Fibroblast of pulmonary artery (primary cell): Measurements from ENCODE around the gene ABCB8.
"Not testable (repeated sequence)": the region's sequence is repeated elsewhere in the genome, so short reads cannot be mapped to it uniquely, and the experiment has no call there.

Experiments used
- DNase-seq: peaks from one replicate; pipeline ENCODE4 v3.0.0-alpha.2; 2010; ENCODE audit warnings: low read depth
- H3K4me3 ChIP-seq: replicated peaks from 2 replicates; pipeline ENCODE4 v1.5.1; 2011; ENCODE audit warnings: low read depth, mild to moderate bottlenecking, control low read depth, low read length, moderate library complexity
- TF ChIP-seq, protein P1 (sequence below): IDR thresholded peaks from 2 replicates; pipeline ENCODE4 v1.5.1; 2011; ENCODE audit warnings: mild to moderate bottlenecking, control low read depth, low read length, inconsistent platforms; ENCODE audit errors: missing control alignments

The ABCB8 gene

GRCh38 chr7:151034312-151035025 lies 6.2 kb downstream of the ABCB8 start:
- H3K4me3 ChIP-seq = no peak overlapping the region
- no peak for DNase-seq
- TF ChIP-seq, protein P1, sequence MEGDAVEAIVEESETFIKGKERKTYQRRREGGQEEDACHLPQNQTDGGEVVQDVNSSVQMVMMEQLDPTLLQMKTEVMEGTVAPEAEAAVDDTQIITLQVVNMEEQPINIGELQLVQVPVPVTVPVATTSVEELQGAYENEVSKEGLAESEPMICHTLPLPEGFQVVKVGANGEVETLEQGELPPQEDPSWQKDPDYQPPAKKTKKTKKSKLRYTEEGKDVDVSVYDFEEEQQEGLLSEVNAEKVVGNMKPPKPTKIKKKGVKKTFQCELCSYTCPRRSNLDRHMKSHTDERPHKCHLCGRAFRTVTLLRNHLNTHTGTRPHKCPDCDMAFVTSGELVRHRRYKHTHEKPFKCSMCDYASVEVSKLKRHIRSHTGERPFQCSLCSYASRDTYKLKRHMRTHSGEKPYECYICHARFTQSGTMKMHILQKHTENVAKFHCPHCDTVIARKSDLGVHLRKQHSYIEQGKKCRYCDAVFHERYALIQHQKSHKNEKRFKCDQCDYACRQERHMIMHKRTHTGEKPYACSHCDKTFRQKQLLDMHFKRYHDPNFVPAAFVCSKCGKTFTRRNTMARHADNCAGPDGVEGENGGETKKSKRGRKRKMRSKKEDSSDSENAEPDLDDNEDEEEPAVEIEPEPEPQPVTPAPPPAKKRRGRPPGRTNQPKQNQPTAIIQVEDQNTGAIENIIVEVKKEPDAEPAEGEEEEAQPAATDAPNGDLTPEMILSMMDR = no peak

GRCh38 chr7:151035026-151035717 lies 6.9 kb downstream of the ABCB8 start:
- no peak overlapping the region for H3K4me3 ChIP-seq
- TF ChIP-seq, protein P1 = no peak
- no peak for DNase-seq

- no peak overlapping the region for H3K4me3 ChIP-seq
- no peak for DNase-seq
- TF ChIP-seq, protein P1 = no peak
Observed at GRCh38 chr7:151035902-151036301, 7.7 kb downstream of the ABCB8 start.

GRCh38 chr7:151038951-151039849 lies 10.9 kb downstream of the ABCB8 start:
- H3K4me3 ChIP-seq = no peak overlapping the region
- TF ChIP-seq, protein P1 = no peak
- peak; percentile 92 for DNase-seq

GRCh38 chr7:151039850-151040548 lies 11.7 kb downstream of the ABCB8 start:
- DNase-seq = no peak
- no peak overlapping the region for H3K4me3 ChIP-seq
- TF ChIP-seq, protein P1 = no peak

GRCh38 chr7:151040616-151041375 lies 12.5 kb downstream of the ABCB8 start:
- TF ChIP-seq, protein P1 = no peak
- H3K4me3 ChIP-seq = no peak overlapping the region
- no peak for DNase-seq

DNA sequence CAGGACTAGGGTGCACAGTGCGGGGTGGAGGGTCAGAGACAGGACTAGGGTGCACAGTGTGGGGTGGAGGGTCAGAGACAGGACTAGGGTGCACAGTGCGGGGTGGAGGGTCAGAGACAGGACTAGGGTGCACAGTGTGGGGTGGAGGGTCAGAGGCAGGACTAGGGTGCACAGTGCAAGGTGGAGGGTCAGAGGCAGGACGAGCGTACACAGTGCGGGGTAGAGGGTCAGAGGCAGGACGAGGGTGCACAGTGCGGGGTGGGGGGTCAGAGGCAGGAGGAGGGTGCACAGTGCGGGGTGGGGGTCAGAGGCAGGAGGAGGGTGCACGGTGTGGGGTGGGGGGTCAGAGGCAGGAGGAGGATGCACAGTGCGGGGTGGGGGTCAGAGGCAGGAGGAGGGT lies 15.2 kb downstream of the ABCB8 start:
- H3K4me3 ChIP-seq, DNase-seq: not testable (repeated sequence)
